HCT116 (cell line): Measurements from ENCODE around the gene WDR20. TPM values are rescaled to one million over a fixed set of nuclear protein-coding genes. Genes with fewer than 3 reads are reported as not detected.
"Not testable (repeated sequence)": the region's sequence is repeated elsewhere in the genome, so short reads cannot be mapped to it uniquely, and the experiment has no call there.

Experiments used
- ATAC-seq: fragments of 200-7000 bp; cut with Tn5 transposase; 2 replicates; pipeline ENCODE4 v1.9.1; 2020; ENCODE audit warnings: mild to moderate bottlenecking, moderate library complexity
- BruUV-seq: library from RNA; stranded (reverse); fragments of 400-500 nt; replicated peaks from 2 replicates; lab custom pipeline; 2021; lab: Mats Ljungman, UMichigan
- CTCF ChIA-PET: fragments of 300-600 bp; sonication (Branson Sonifier 250); formaldehyde crosslinking; loops from one replicate; lab custom pipeline; 2021; ENCODE audit warnings: antibody characterized with exemption; lab: Charles Lee
- POLR2A ChIA-PET: fragments of 300-600, 350-600 bp; sonication (Branson Sonifier 250); formaldehyde crosslinking; loops from one replicate; lab custom pipeline; 2021; ENCODE audit warnings: antibody characterized with exemption; lab: Charles Lee
- RAD21 ChIA-PET, 2 experiments: fragments of 300-600 bp; sonication (Branson Sonifier 250); formaldehyde crosslinking; loops; one replicate each; lab custom pipeline; 2023; ENCODE audit warnings: low total read pairs in 2 of 2; ENCODE audit not compliant: uncharacterized antibody in 2 of 2, unreplicated experiment in 2 of 2, low non-redundant PET in 1 of 2; lab: Charles Lee
- DNase-seq: peaks from one replicate; pipeline ENCODE4 v3.0.0-alpha.2; 2010; ENCODE audit warnings: low read depth, low spot score
- H2AFZ ChIP-seq: fragments of 200-600 bp; shearing (Covaris generic), sonication (generic); 2 replicates; pipeline ENCODE4 v1.6.1; 2017; ENCODE audit warnings: low read depth, mixed run types, mixed read lengths, antibody characterized with exemption, low read length; ENCODE audit not compliant: poor library complexity, severe bottlenecking
- H3K27ac ChIP-seq: 2 replicates; pipeline ENCODE4 v1.5.1; 2012; ENCODE audit warnings: low read depth, low read length
- H3K27me3 ChIP-seq: fragments of 200-600 bp; sonication (generic); 2 replicates; pipeline ENCODE4 v1.6.1; 2016; ENCODE audit warnings: mixed run types, low read length, mixed read lengths; ENCODE audit not compliant: insufficient read depth
- H3K36me3 ChIP-seq, 2 experiments: fragments of 200-500 bp in 1 of 2; fragments of 200-600 bp in 1 of 2; sonication (Bioruptor generic) in 1 of 2; sonication (generic) in 1 of 2; 2 replicates each; pipeline versions ENCODE4 v1.5.1 to v1.6.1; 2014 to 2016; ENCODE audit warnings: low read length in 2 of 2, inconsistent platforms in 1 of 2, mixed read lengths in 1 of 2, mixed run types in 1 of 2; ENCODE audit not compliant: insufficient read depth in 2 of 2, control insufficient read depth in 1 of 2
- H3K4me1 ChIP-seq, 2 experiments: fragments of 200-600 bp in 1 of 2; sonication (generic) in 1 of 2; 2 replicates each; pipeline versions ENCODE4 v1.5.1 to v1.6.1; 2012 to 2017; ENCODE audit warnings: low read length in 2 of 2, inconsistent platforms in 1 of 2, mild to moderate bottlenecking in 1 of 2, mixed read lengths in 1 of 2, mixed run types in 1 of 2, moderate library complexity in 1 of 2; ENCODE audit not compliant: insufficient read depth in 2 of 2, control insufficient read depth in 1 of 2
- H3K4me2 ChIP-seq: fragments of 200-600 bp; sonication (generic); 2 replicates; pipeline ENCODE4 v1.6.1; 2017; ENCODE audit warnings: mixed run types, low read length, mixed read lengths
- H3K4me3 ChIP-seq, 2 experiments: fragments of 200-600 bp in 1 of 2; sonication (generic) in 1 of 2; replicated peaks in 1 of 2; 2 replicates each; pipeline ENCODE4 v1.5.1; 2011 to 2016; ENCODE audit warnings: low read length in 2 of 2, control low read depth in 1 of 2, low read depth in 1 of 2, mild to moderate bottlenecking in 1 of 2, mixed read lengths in 1 of 2, mixed run types in 1 of 2
- H3K79me2 ChIP-seq: fragments of 200-600 bp; sonication (generic); 2 replicates; pipeline ENCODE4 v1.6.1; 2017; ENCODE audit warnings: mild to moderate bottlenecking, mixed run types, low read length, moderate library complexity, mixed read lengths; ENCODE audit not compliant: insufficient read depth
- H3K9ac ChIP-seq: fragments of 200-600 bp; sonication (generic); 2 replicates; pipeline ENCODE4 v1.6.1; 2016; ENCODE audit warnings: low read length, mixed read lengths
- H3K9me2 ChIP-seq: fragments of 200-600 bp; sonication (generic), shearing (Covaris generic); 2 replicates; pipeline ENCODE4 v1.6.1; 2017; ENCODE audit warnings: mixed run types, mild to moderate bottlenecking, moderate library complexity; ENCODE audit not compliant: insufficient read depth
- H3K9me3 ChIP-seq, 2 experiments: fragments of 200-500 bp in 1 of 2; fragments of 200-600 bp in 1 of 2; sonication (Bioruptor generic) in 1 of 2; sonication (generic) in 1 of 2; 2 replicates each; pipeline ENCODE4 v1.6.1; 2014 to 2017; ENCODE audit warnings: low read length in 2 of 2, mixed read lengths in 2 of 2, inconsistent platforms in 1 of 2, low read depth in 1 of 2, mild to moderate bottlenecking in 1 of 2, mixed run types in 1 of 2, moderate library complexity in 1 of 2; ENCODE audit not compliant: control insufficient read depth in 1 of 2, insufficient read depth in 1 of 2
- H4K20me1 ChIP-seq: fragments of 200-600 bp; sonication (generic), shearing (Covaris generic); 2 replicates; pipeline ENCODE4 v1.6.1; 2017; ENCODE audit warnings: mixed run types, mild to moderate bottlenecking, moderate library complexity; ENCODE audit not compliant: insufficient read depth
- CTCF ChIP-seq, 3 experiments: fragments of 200-600 bp in 1 of 3; sonication (generic) in 1 of 3; IDR thresholded peaks in 2 of 3; conservative IDR thresholded peaks in 1 of 3; 2 replicates each; pipeline ENCODE4 v1.5.1; 2012 to 2017; ENCODE audit warnings: low read depth in 2 of 3, low read length in 2 of 3, antibody characterized with exemption in 1 of 3, borderline replicate concordance in 1 of 3, control low read depth in 1 of 3, mild to moderate bottlenecking in 1 of 3, mixed read lengths in 1 of 3, mixed run types in 1 of 3, moderate library complexity in 1 of 3; ENCODE audit not compliant: insufficient read depth in 1 of 3
- EZH2 ChIP-seq: fragments of 200-600 bp; sonication (generic); IDR thresholded peaks from 2 replicates; pipeline ENCODE4 v1.6.1; 2017; ENCODE audit warnings: antibody characterized with exemption, mixed run types
- POLR2A ChIP-seq: IDR thresholded peaks from 2 replicates; pipeline ENCODE4 v1.7.0; 2011; ENCODE audit warnings: borderline replicate concordance; ENCODE audit not compliant: insufficient read depth, insufficient read length; ENCODE audit errors: extremely low read depth
- POLR2AphosphoS5 ChIP-seq: IDR thresholded peaks from 2 replicates; pipeline ENCODE4 v1.6.1; 2011; ENCODE audit warnings: mild to moderate bottlenecking, low read depth, low read length, moderate library complexity
- SP1 ChIP-seq: IDR thresholded peaks from 2 replicates; pipeline ENCODE4 v1.6.1; 2012; ENCODE audit warnings: low read depth
- TCF7L2 ChIP-seq: IDR thresholded peaks from 2 replicates; pipeline ENCODE4 v1.7.0; 2011; ENCODE audit warnings: borderline replicate concordance, inconsistent platforms; ENCODE audit not compliant: insufficient read depth, insufficient read length; ENCODE audit errors: extremely low read depth
- ZBTB33 ChIP-seq: IDR thresholded peaks from 2 replicates; pipeline ENCODE4 v1.6.1; 2011; ENCODE audit warnings: mild to moderate bottlenecking, low read length, moderate library complexity; ENCODE audit not compliant: insufficient replicate concordance; ENCODE audit errors: extremely low read depth
- ZNF274 ChIP-seq: fragments of 200-500 bp; sonication (Bioruptor generic); IDR thresholded peaks from 2 replicates; pipeline ENCODE4 v1.6.1; 2014; ENCODE audit warnings: mild to moderate bottlenecking, low read depth, low read length, inconsistent platforms
- intact Hi-C: fragments of 100-400 bp; cut with micrococcal nuclease; formaldehyde crosslinking; loops from 2 replicates; pipeline ENCODE4 v1.10.0; 2022
- total RNA-seq: library from RNA; stranded (reverse); gene quantifications from one replicate; pipeline ENCODE4 v1.2.1, GENCODE V29; 2021; ENCODE audit not compliant: unreplicated experiment

Gene WDR20
- total RNA-seq, 1 experiment from 2014 or later: 21.1 TPM

- Histone ChIP-seq H3K9ac (no peak overlapping the region), H3K27me3 (no peaks in the 10 kb centered on the region), H3K4me3 (no peak overlapping the region), H3K4me1 (no peaks in the 10 kb centered on the region), H4K20me1 (peaks cover 6% of the 10 kb centered on the region; the same call in 1 of the 2 replicates), H3K9me3 (no peaks in the 10 kb centered on the region), H3K27ac (no peak overlapping the region), H3K9me2 (no peaks in the 10 kb centered on the region), H2AFZ (no peak overlapping the region), H3K36me3 (peaks cover 0 to 12% of the 10 kb centered on the region in 2 experiments; a peak in 3 of 4 replicates), H3K79me2 (peaks cover 97% of the 10 kb centered on the region), H3K4me2 (no peak overlapping the region)
- RAD21 ChIA-PET: no interaction called here
- BruUV-seq: no TSS peak
- TF ChIP-seq POLR2AphosphoS5 (no peak), EZH2 (no peak), CTCF (IDR thresholded peaks at IDR 0.05 in 2 of 3, conservative IDR thresholded peaks at IDR 0.05 in 1 of 3; ENCODE audit: borderline replicate concordance in 1 of 3, insufficient read depth in 1 of 3, low read depth in 2 of 3, low read length in 2 of 3) (no peak), POLR2A (no peak), TCF7L2 (no peak), ZNF274 (no peak), ZBTB33 (no peak), SP1 (no peak)
- intact Hi-C loops: no loop called here
- DNase-seq (no peak), ATAC-seq (no peak)
- CTCF ChIA-PET: interaction anchor here (0.7 kb wide), 1 partner anchor 12 kb away, joined by 4 read pairs; no protein-coding TSS in a partner anchor
- POLR2A ChIA-PET: no interaction called here
Measured at GRCh38 chr14:102150744-102151143, 11.0 kb downstream of the WDR20 start.

GRCh38 chr14:102151411-102151810 lies 11.7 kb downstream of the WDR20 start:
- ATAC-seq, H3K9ac ChIP-seq, RAD21 ChIA-PET, H2AFZ ChIP-seq, CTCF ChIA-PET, H3K27ac ChIP-seq, H3K9me2 ChIP-seq, H3K4me2 ChIP-seq, POLR2A ChIA-PET, H3K27me3 ChIP-seq, H3K4me3 ChIP-seq, DNase-seq, H3K9me3 ChIP-seq, intact Hi-C loops, BruUV-seq, H3K4me1 ChIP-seq, H4K20me1 ChIP-seq: not testable (repeated sequence)
- Histone ChIP-seq H3K79me2 (peaks cover 95% of the 10 kb centered on the region), H3K36me3 (peaks cover 0 to 12% of the 10 kb centered on the region in 2 experiments; a peak in 3 of 4 replicates)
